GM19238 (cell line): ENCODE measurements around the gene ZNF705A.
"Not testable (repeated sequence)": the region's sequence is repeated elsewhere in the genome, so short reads cannot be mapped to it uniquely, and the experiment has no call there.

Experiments
- DNase-seq: peaks from one replicate; pipeline ENCODE4 v3.0.0; 2011; ENCODE audit warnings: low spot score; ENCODE audit not compliant: insufficient read length

ZNF705A gene

GRCh38 chr12:8156845-8157244 lies at the start of gene ZNF705A:
TSS of gene ZNF705A (plus strand) at chr12:8157015. CDS start at chr12:8172626, 15,611 bp downstream.
- DNase-seq: no peak

- peak; percentile 27 for DNase-seq
Measured at GRCh38 chr12:8108808-8109398, 47.9 kb upstream of the ZNF705A start.

GRCh38 chr12:8113117-8113516 lies 43.7 kb upstream of the ZNF705A start:
- not testable (repeated sequence) for DNase-seq

- DNase-seq: no peak
Measured at GRCh38 chr12:8120072-8120713, 36.6 kb upstream of the ZNF705A start.

- DNase-seq: no peak
Measured at GRCh38 chr12:8123124-8123912, 33.5 kb upstream of the ZNF705A start, which contains the start of gene CLEC4A. TSS of gene CLEC4A (plus strand) at chr12:8123617. CDS start at chr12:8123879, 262 bp downstream.

- DNase-seq: no peak
Measured at GRCh38 chr12:8127138-8127537, 29.7 kb upstream of the ZNF705A start.

- not testable (repeated sequence) for DNase-seq
Measured at GRCh38 chr12:8133636-8134397, 23.0 kb upstream of the ZNF705A start.

GRCh38 chr12:8134398-8134930 lies 22.4 kb upstream of the ZNF705A start:
- not testable (repeated sequence) for DNase-seq

- DNase-seq: not testable (repeated sequence)
Measured at GRCh38 chr12:8141647-8142046, 15.2 kb upstream of the ZNF705A start.

- DNase-seq: no peak
Measured at GRCh38 chr12:8143261-8143660, 13.6 kb upstream of the ZNF705A start.

GRCh38 chr12:8145754-8146441 lies 10.9 kb upstream of the ZNF705A start:
- no peak for DNase-seq

- no peak for DNase-seq
Measured at GRCh38 chr12:8146442-8146771, 10.4 kb upstream of the ZNF705A start.

GRCh38 chr12:8154526-8154925 lies 2.3 kb upstream of the ZNF705A start:
- no peak for DNase-seq

- no peak for DNase-seq
Measured at GRCh38 chr12:8156416-8156815, 399 bp upstream of the ZNF705A start.

- DNase-seq: no peak
Measured at GRCh38 chr12:8157484-8158198, 826 bp downstream of the ZNF705A start.

- DNase-seq: not testable (repeated sequence)
Measured at GRCh38 chr12:8172911-8173310, 16.1 kb downstream of the ZNF705A start.

GRCh38 chr12:8179989-8180585 lies 23.3 kb downstream of the ZNF705A start:
- peak; percentile 29 for DNase-seq

GRCh38 chr12:8181271-8181670 lies 24.5 kb downstream of the ZNF705A start:
- not testable (repeated sequence) for DNase-seq

- not testable (repeated sequence) for DNase-seq
Measured at GRCh38 chr12:8182923-8183322, 26.1 kb downstream of the ZNF705A start.

- DNase-seq: not testable (repeated sequence)
Measured at GRCh38 chr12:8183346-8183745, 26.5 kb downstream of the ZNF705A start.
